Activated T-cell treated with anti-CD3 and anti-CD28 coated beads, Interleukin-2, amount 50 U/mL, for 1 hour (primary cell): Measurements from ENCODE around the gene GATAD2B.

Experiments
- DNase-seq: peaks from one replicate; pipeline ENCODE4 v3.0.0-alpha.2; 2020

The GATAD2B gene

GRCh38 chr1:153922972-153923925 lies at the start of gene GATAD2B:
Gene GATAD2B (minus strand): TSS chr1:153922972. CDS start chr1:153828347, 94,625 bp downstream.
- peak; percentile 96 for DNase-seq

GRCh38 chr1:153970346-153970745 lies 47.6 kb upstream of the GATAD2B start:
- no peak for DNase-seq

GRCh38 chr1:153968972-153969371 lies 46.2 kb upstream of the GATAD2B start:
- no peak for DNase-seq

GRCh38 chr1:153968408-153968807 lies 45.6 kb upstream of the GATAD2B start:
- no peak for DNase-seq

GRCh38 chr1:153968000-153968363 lies 45.2 kb upstream of the GATAD2B start:
- DNase-seq: no peak

GRCh38 chr1:153967107-153967999 lies 44.6 kb upstream of the GATAD2B start, which contains the start of gene CREB3L4:
Gene CREB3L4 (plus strand): TSS chr1:153967902. CDS start chr1:153968526, 624 bp downstream.
- peak; percentile 77 for DNase-seq

- DNase-seq: no peak
These were observed 41.1 kb upstream of the GATAD2B start for GRCh38 chr1:153963850-153964331.

- peak; percentile 94 for DNase-seq
These were observed 40.5 kb upstream of the GATAD2B start, which contains the start of gene SLC39A1 for GRCh38 chr1:153963030-153963849. Gene SLC39A1 (minus strand): TSS chr1:153963537. CDS start chr1:153962715, 822 bp downstream.

- no peak for DNase-seq
These were observed 39.6 kb upstream of the GATAD2B start for GRCh38 chr1:153962088-153963029.

GRCh38 chr1:153961421-153961820 lies 38.6 kb upstream of the GATAD2B start:
- DNase-seq: no peak

- no peak for DNase-seq
These were observed 37.4 kb upstream of the GATAD2B start for GRCh38 chr1:153960206-153960605.

GRCh38 chr1:153959454-153959853 lies 36.7 kb upstream of the GATAD2B start:
- DNase-seq: no peak

GRCh38 chr1:153958961-153959260 lies 36.1 kb upstream of the GATAD2B start:
- no peak for DNase-seq

GRCh38 chr1:153958111-153958960 lies 35.6 kb upstream of the GATAD2B start, which contains the start of gene CRTC2:
Gene CRTC2 (minus strand): TSS chr1:153958612. CDS start chr1:153958497, 115 bp downstream.
- DNase-seq: peak; percentile 94

- DNase-seq: no peak
These were observed 35.0 kb upstream of the GATAD2B start for GRCh38 chr1:153957744-153958110.

GRCh38 chr1:153956997-153957715 lies 34.4 kb upstream of the GATAD2B start:
- DNase-seq: no peak

- DNase-seq: no peak
These were observed 32.1 kb upstream of the GATAD2B start for GRCh38 chr1:153954826-153955225.

GRCh38 chr1:153953859-153954365 lies 31.1 kb upstream of the GATAD2B start:
- DNase-seq: no peak

- no peak for DNase-seq
These were observed 29.0 kb upstream of the GATAD2B start for GRCh38 chr1:153951801-153952200.
